Large intestine (tissue), 3 donors: ENCODE measurements around the gene ACER3. TPM values are rescaled to one million over a fixed set of nuclear protein-coding genes. Genes with fewer than 3 reads are reported as not detected.

Experiments
- DNase-seq, 2 donors: peaks; one replicate each; pipeline versions ENCODE4 v3.0.0 to v3.0.0-alpha.2; 2013
- H3K27ac ChIP-seq: one replicate; pipeline ENCODE4 v1.5.1; 2013; ENCODE audit warnings: low read length
- H3K27me3 ChIP-seq: 2 replicates; pipeline ENCODE4 v1.6.1; 2013; ENCODE audit warnings: low read length; ENCODE audit not compliant: control insufficient read depth, insufficient read depth
- H3K36me3 ChIP-seq: 2 replicates; pipeline ENCODE4 v1.6.1; 2013; ENCODE audit warnings: low read length; ENCODE audit not compliant: control insufficient read depth, insufficient read depth
- H3K4me1 ChIP-seq: one replicate; pipeline ENCODE4 v1.6.1; 2013; ENCODE audit warnings: low read length; ENCODE audit not compliant: control insufficient read depth, insufficient read depth
- H3K4me3 ChIP-seq: one replicate; pipeline ENCODE4 v1.5.1; 2013; ENCODE audit warnings: low read length
- H3K9me3 ChIP-seq: one replicate; pipeline ENCODE4 v1.6.1; 2013; ENCODE audit warnings: mild to moderate bottlenecking, low read depth, low read length, moderate library complexity; ENCODE audit not compliant: control insufficient read depth
- WGBS: methylation state at CpG from one replicate; pipeline ENCODE4 v1.1.5; 2013; ENCODE audit warnings: low lambda C conversion rate; ENCODE audit not compliant: insufficient coverage; 5-methylcytosine and 5-hydroxymethylcytosine counted together
- polyA plus RNA-seq: library from polyadenylated mRNA; unstranded; fragments of 120-200 nt; gene quantifications from one replicate; pipeline ENCODE4 v1.2.1, GENCODE V29; 2013

ACER3 gene
- polyA plus RNA-seq, 1 donor = 9.4 TPM

GRCh38 chr11:76872959-76873827 is 12.5 kb downstream of the ACER3 start:
- no peak overlapping the region for H3K4me3 ChIP-seq
- no peaks in the 10 kb centered on the region for H3K9me3 ChIP-seq
- H3K27ac ChIP-seq = no peak overlapping the region
- no peaks in the 10 kb centered on the region for H3K4me1 ChIP-seq
- no peaks in the 10 kb centered on the region for H3K36me3 ChIP-seq
- no peaks in the 10 kb centered on the region for H3K27me3 ChIP-seq
- WGBS = no CpG with 5 or more reads among the region's 6 CpGs
- DNase-seq = no peak

- Histone ChIP-seq H3K4me1 (no peaks in the 10 kb centered on the region), H3K27me3 (no peaks in the 10 kb centered on the region), H3K27ac (no peak overlapping the region), H3K4me3 (no peak overlapping the region), H3K9me3 (no peaks in the 10 kb centered on the region), H3K36me3 (no peaks in the 10 kb centered on the region)
- WGBS = no CpG with 5 or more reads among the region's 2 CpGs
- no peak for DNase-seq
Measured at GRCh38 chr11:76878014-76878413, 17.3 kb downstream of the ACER3 start.

DNA sequence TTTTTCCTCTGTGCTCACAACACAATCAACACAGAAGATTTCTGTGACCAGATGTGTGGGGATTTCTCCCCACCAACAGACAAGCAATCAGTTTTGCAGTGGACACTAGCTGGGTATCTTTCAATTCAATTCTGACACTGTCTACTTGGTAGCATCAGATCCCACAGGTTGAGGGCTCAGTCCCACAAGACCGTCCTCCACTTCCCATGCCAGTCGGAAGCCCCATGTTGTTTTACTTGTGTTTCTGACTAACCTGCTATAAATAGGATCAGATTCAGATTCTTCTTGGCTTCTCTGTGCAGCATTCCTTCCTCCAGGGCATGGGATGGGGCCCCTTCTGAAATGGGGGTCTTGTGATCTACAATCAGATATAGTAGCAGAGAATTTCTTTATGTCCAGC is 19.6 kb downstream of the ACER3 start:
- H3K9me3 ChIP-seq = no peaks in the 10 kb centered on the region
- no peak overlapping the region for H3K27ac ChIP-seq
- no peak overlapping the region for H3K4me3 ChIP-seq
- H3K4me1 ChIP-seq = no peaks in the 10 kb centered on the region
- H3K27me3 ChIP-seq = no peaks in the 10 kb centered on the region
- DNase-seq = no peak
- H3K36me3 ChIP-seq = no peaks in the 10 kb centered on the region
- WGBS = 80% methylated on average over 1 of the region's 2 CpGs

DNA sequence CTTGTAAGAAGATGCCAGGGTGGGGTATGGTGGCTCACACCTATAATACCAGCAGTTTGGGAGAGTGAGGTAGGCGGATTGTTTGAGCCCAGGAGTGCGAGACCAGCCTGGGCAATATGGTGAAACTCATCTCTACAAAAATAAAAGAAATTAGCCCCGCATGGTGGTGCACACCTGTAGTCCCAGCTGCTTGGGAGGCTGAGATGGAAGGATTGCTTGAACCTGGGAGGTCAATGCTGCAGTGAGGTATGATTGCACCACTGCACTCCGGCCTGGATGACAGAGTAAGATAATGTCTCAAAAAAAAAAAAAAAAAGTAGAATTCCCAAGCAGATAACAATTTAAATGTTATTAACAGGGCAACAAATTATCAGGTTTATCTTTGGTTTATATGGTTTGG is 20.2 kb downstream of the ACER3 start:
- no peak for DNase-seq
- no peaks in the 10 kb centered on the region for H3K36me3 ChIP-seq
- no CpG with 5 or more reads among the region's 4 CpGs for WGBS
- H3K4me3 ChIP-seq = no peak overlapping the region
- no peak overlapping the region for H3K27ac ChIP-seq
- no peaks in the 10 kb centered on the region for H3K27me3 ChIP-seq
- H3K9me3 ChIP-seq = no peaks in the 10 kb centered on the region
- no peaks in the 10 kb centered on the region for H3K4me1 ChIP-seq

GRCh38 chr11:76885390-76886097 is 24.8 kb downstream of the ACER3 start:
- DNase-seq = no peak

GRCh38 chr11:76888989-76889388 is 28.3 kb downstream of the ACER3 start:
- Histone ChIP-seq H3K4me1 (no peaks in the 10 kb centered on the region), H3K27me3 (no peaks in the 10 kb centered on the region), H3K4me3 (no peak overlapping the region), H3K9me3 (no peaks in the 10 kb centered on the region), H3K36me3 (no peaks in the 10 kb centered on the region), H3K27ac (peak overlapping the region; percentile 16)
- WGBS = no CpG with 5 or more reads among the region's 1 CpG
- no peak for DNase-seq

More at GRCh38 chr11:76885390-76886097, 24.8 kb downstream of the ACER3 start:
- H3K27me3 ChIP-seq = no peaks in the 10 kb centered on the region
- no peak overlapping the region for H3K27ac ChIP-seq
- H3K9me3 ChIP-seq = no peaks in the 10 kb centered on the region
- H3K4me1 ChIP-seq = no peaks in the 10 kb centered on the region
- H3K4me3 ChIP-seq = no peak overlapping the region
- 100% methylated on average over 1 of the region's 9 CpGs for WGBS
- no peaks in the 10 kb centered on the region for H3K36me3 ChIP-seq

DNA sequence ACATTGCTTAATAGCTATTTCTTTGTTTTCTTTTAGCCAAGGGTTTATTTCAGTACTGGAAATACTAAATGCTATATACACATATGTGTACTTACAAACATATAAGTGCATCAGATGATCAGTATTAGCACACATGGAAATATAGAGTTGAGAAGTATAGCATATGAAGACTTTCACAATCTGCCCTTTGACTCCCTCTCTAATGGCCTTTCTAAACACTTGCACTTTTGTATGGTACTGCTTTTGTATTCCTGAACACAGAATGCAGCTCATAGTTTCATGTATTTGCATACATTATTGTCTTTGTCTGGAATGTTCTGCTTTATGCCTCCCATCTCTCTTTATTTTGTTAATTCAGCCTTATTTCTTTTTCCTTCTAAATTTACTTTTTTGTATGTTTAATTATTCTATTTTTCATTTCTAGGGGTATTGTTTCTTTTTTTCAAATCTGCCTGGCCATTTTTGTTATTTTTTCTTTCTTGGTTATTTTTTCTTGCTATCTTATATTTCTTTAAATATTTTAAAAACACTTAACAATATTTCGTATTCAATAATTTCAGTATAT is 28.8 kb downstream of the ACER3 start:
- H3K36me3 ChIP-seq = no peaks in the 10 kb centered on the region
- H3K27me3 ChIP-seq = no peaks in the 10 kb centered on the region
- DNase-seq = peak; percentile 56 to 83
- WGBS = 94% methylated on average over 1 of the region's 1 CpG
- H3K4me1 ChIP-seq = no peaks in the 10 kb centered on the region
- no peaks in the 10 kb centered on the region for H3K9me3 ChIP-seq
- H3K27ac ChIP-seq = peak overlapping the region; percentile 16
- H3K4me3 ChIP-seq = no peak overlapping the region

DNA sequence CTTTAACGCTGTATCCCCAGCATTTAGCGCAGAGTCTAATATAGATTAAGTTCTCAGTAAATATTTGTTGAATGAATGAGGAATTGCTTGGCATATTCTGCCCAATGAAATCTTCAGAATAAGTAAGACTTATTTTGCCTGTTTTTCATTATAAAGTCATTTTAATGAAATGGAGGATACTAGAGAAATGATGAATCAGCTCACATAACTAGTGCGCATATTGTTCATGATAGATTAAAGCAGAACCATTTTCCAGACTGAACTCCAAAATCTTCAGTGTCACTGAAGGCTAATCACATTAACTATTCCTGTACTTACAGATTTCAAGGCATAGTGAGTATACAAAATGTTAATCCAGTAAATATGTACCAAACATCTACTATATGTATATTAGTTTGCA is 29.6 kb downstream of the ACER3 start:
- WGBS = 100% methylated on average over 1 of the region's 3 CpGs
- H3K4me3 ChIP-seq = no peak overlapping the region
- no peak for DNase-seq

DNA sequence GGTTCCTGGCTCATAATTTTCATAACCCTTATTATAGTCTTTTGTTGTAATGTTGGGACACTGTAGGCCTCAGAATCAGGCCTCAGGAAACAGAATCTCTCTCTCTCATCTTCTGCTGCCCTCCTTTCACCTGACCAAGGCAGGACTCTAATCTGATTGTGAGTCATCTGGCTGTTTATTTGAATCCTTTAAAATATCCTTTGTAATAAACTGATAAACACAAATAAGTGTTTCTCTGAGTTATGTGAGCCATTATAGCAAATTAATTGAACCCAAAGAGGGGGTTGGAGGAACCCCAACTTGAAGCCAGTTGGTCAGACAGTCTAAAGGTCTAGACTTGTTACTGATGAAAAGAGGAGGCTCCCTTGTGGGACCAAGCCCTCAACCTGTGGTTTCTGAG is 30.6 kb downstream of the ACER3 start:
- Histone ChIP-seq H3K27ac (no peak overlapping the region), H3K4me3 (no peak overlapping the region), H3K9me3 (no peaks in the 10 kb centered on the region), H3K4me1 (no peaks in the 10 kb centered on the region), H3K36me3 (no peaks in the 10 kb centered on the region), H3K27me3 (no peaks in the 10 kb centered on the region)
- no peak for DNase-seq

More for the DNA sequence above, 29.6 kb downstream of the ACER3 start:
- Histone ChIP-seq H3K27ac (no peak overlapping the region), H3K36me3 (no peaks in the 10 kb centered on the region), H3K27me3 (no peaks in the 10 kb centered on the region), H3K4me1 (no peaks in the 10 kb centered on the region), H3K9me3 (no peaks in the 10 kb centered on the region)

DNA sequence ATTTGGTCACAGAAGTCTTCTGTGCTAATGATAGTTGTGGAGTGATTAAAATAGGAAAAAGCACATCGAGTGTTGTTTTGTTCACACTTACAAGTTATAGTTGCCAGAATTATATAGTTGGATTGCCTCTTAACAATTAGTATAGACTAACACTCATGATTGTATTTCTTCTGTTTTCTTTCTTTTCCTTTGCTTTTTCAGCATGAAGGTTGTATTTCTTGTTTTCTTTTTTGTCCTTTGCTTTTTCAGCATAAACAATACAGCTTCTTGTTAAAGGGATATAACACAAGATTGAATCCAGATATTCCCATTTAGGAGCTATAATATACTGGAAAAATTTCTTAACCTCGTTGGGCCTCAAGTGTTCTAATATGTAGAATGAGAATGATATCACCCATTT is 31.1 kb downstream of the ACER3 start:
- no peaks in the 10 kb centered on the region for H3K27me3 ChIP-seq
- no peak for DNase-seq
- 93% methylated on average over 2 of the region's 2 CpGs for WGBS
- no peaks in the 10 kb centered on the region for H3K4me1 ChIP-seq
- no peak overlapping the region for H3K4me3 ChIP-seq
- H3K9me3 ChIP-seq = no peaks in the 10 kb centered on the region
- H3K27ac ChIP-seq = no peak overlapping the region
- H3K36me3 ChIP-seq = no peaks in the 10 kb centered on the region
